Putamen (tissue), 1 donor: ENCODE data around the gene ZBTB20.

Experiments used
- DNase-seq: peaks from one replicate; pipeline ENCODE4 v3.0.0-alpha.2; 2016; ENCODE audit warnings: low spot score

Gene ZBTB20

GRCh38 chr3:115019900-115020299 is 127.2 kb downstream of the ZBTB20 start:
- peak; percentile 16 for DNase-seq

DNA sequence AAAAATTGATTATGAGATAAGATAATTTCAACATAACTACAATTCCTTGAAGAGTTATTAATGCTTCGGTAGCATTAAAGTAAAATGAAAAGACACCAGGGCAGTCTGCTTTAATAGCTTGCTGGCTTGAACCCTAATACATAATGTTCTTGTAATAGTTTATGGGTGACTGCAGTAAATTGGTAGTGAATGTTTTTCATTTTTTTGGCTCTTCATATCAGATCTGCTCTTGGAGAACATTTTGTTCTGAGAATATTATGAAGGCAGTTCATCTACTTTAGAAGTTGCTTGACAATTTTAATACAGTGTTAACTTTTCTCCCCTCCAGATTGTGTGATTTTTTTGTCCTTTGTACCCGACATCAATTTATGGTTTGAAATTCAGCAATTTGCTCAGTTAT is 128.4 kb downstream of the ZBTB20 start:
- no peak for DNase-seq

GRCh38 chr3:115007966-115008365 is 139.1 kb downstream of the ZBTB20 start:
- DNase-seq: no peak

GRCh38 chr3:115004201-115005140 is 142.6 kb downstream of the ZBTB20 start:
- DNase-seq: peak; percentile 52

DNA sequence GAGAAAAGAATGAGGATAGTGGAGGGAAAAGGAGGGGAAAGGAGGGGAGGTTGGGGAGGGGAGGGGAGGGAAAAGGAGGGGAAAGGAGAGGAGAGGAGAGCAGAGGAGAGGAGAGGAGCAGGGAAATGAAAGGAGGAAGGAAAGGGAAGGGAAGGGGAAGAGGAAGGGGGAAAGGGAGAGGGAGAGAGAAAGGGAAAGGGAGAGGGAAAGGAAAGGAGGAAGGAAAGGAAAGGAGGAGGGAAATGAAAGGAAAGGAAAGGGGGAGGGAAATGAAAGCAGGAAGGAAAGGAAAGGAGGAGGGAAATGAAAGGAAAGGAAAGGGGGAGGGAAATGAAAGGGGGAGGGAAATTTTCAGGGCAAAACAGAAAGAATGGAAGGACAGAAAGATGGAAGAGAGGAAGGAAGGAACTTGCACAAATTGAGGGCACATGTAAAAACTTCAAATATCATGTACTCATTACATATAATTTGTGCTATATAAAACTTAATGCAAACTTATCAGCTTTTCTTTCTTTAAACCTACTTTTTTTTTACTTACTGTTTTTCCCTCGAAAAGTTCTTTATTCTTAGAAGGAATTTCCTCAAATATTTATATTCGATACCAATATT is 148.0 kb downstream of the ZBTB20 start:
- DNase-seq: no peak

DNA sequence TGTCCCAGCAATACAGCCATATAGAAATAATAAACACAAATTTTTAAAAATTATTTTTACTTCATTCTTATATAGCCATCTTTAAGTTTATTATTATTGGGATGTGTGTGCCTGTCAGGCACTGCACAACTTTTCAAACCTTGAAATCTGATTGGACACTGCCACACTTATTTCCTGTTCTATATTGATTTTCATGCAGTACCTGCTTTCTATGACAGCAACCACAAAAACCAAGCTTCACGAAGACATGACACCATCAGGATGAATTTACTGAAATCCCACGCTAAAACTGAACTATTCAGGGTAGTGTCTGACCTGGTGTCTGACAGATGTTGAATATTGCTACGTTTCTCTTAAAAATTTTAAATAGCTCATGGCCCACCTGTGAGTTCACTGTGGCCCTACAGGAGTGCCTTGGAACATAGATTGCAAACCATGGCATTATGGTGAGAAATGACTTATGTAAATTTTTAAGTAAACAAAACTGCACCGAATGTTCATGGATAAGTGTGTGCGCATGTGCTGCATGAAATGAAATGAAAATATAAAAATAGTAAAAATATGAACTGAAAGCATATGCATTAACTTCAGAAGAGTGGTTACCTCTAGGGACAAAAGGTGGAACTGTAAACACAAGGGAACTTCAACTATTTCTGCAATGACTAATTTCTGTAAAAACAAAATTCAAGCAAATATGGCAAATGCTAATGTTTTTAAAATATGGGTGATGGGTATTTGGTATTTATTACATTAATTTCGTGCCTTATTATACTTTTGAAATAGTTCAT is 152.3 kb downstream of the ZBTB20 start:
- DNase-seq: no peak

DNA sequence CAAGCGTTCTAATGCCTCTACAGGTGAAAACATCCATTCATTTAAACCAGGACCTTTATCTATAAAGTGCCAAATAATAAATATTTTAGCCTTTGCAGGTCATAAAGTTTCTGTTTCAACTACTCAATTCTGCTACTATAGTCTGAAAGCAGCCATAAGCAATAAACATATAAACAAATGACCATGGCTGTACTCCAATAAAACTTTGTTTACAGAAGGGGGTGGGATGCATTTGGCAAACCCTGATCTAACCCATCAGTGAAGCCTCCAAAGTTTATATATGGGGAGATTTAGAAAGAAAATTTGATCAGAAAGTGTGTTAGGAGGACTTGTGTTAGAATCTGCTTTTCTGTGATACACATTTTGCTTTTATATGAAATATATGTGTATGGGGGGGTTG is 161.3 kb downstream of the ZBTB20 start:
- no peak for DNase-seq

GRCh38 chr3:114983248-114983647 is 163.8 kb downstream of the ZBTB20 start:
- DNase-seq: no peak

DNA sequence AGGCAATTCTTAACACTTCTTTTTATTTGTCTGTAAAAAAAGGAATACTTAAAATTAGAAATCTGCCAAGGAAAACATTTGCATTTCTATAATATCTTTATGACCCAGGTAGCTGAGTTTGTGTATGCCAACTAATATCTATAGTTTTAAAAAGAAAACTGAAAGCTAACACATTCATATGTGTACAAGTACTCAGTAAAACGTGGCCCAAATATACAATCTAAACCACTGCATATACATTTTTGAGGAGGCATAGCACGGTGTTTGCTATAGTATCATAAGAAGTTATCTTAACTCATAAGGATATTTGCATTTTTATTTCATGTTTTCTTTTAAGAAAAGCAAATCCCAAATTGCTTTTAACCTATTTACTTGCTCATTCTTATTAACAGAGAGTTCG is 172.7 kb downstream of the ZBTB20 start:
- no peak for DNase-seq

GRCh38 chr3:114973536-114973935 is 173.6 kb downstream of the ZBTB20 start:
- DNase-seq: peak; percentile 25

- no peak for DNase-seq
Observed at GRCh38 chr3:114967168-114967567, 179.9 kb downstream of the ZBTB20 start.

DNA sequence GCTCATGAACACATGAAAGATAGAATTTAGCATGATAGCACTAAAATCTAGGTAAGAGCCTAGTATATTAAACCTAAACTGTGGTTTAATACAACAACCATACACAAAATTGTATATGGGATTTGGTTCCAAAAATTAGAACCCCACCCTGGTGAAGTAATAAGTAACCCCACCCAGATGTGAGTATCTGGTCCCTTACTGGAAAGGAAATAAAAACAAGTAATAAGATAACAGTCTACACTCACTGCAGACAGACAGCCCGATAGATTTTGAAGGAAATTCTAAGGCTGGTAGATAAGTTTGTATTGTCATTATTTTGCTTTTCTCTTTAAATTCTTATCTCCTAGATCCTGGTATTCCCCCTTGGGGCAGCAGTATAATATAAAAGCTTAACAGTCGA is 184.9 kb downstream of the ZBTB20 start:
- no peak for DNase-seq

DNA sequence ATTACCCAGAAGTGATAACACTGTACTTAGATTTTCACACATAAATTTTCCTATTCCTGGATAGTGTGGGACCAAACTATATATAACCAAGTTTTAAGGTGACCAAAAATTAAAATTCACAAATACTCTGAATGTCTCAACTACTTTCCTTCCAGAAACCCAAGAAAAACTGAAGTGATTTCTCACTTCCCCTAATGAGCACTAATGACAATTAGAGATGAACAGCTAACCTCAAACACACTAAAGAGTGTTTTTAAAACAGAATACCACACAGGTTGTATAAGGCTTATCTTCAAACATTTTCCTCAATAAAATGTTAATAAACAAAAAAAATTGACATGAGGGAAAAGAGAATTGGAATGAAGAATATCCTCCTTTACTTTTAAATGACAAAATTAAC is 188.2 kb downstream of the ZBTB20 start:
- DNase-seq: no peak

DNA sequence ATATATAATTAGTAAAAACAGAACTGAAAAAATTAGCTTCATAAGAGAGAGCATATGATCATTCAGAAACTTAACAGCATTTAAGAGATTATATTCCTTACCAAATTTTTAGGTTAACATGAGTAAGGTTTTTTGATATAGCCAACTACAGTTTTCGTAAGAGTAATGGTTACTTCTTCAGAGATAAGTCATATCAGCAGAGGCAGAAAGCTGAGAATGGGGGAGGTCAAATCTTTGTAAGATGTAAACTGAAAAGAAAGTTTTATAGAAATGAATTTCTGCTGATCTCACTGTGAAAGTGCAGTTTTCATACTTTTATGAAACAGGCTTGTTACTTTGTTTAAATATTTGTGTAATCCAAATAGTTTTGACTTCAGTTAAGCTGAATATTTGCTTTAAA is 193.3 kb downstream of the ZBTB20 start:
- no peak for DNase-seq

- DNase-seq: no peak
Observed at GRCh38 chr3:114953215-114953799, 193.8 kb downstream of the ZBTB20 start.

DNA sequence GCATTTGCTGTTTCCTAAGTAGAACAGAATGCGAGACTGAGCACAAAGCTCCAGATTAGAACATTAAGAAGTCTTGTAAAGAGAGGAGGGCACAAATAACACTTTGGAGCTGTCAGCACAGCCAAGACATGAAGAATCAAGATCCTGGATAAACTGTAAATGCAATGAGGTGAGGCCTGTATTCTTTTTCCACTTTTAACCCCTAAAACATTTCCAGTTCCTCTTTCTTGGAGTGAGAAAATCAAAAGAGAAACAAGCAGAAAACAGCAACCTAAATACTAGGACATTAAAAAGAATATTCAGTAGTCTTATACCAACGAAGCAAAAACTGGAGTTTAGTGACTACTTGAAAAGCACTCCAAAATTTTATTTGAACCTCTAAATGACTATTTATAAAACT is 204.3 kb downstream of the ZBTB20 start:
- no peak for DNase-seq

- DNase-seq: no peak
Observed at GRCh38 chr3:114941626-114942309, 205.3 kb downstream of the ZBTB20 start.

DNA sequence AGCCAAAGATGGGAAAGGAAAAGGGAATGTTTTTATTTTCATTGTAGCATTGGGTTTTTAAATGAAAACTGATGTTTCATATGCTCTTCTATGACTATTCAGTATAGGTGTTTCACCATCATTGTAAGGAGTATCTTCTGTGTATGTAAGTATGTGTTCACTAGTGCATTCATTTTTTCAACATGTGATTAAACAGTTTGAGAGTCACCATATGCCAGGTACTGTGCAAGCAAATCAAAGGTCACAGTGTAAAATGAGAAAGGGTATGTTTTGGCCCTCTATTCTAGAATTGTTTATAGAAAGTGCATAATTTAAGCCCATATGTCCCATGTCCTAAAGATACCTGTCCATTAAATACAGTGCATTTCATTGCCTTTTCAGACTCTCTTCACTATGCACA is 207.2 kb downstream of the ZBTB20 start:
- no peak for DNase-seq

- DNase-seq: no peak
Observed at GRCh38 chr3:114933407-114933806, 213.7 kb downstream of the ZBTB20 start.

- no peak for DNase-seq
Observed at GRCh38 chr3:114929971-114930732, 216.9 kb downstream of the ZBTB20 start.
